Osteoblast (primary cell): ENCODE measurements around the gene RHBDF2. TPM values are rescaled to one million over a fixed set of nuclear protein-coding genes. Genes with fewer than 3 reads are reported as not detected.

Experiments
- DNase-seq: peaks from one replicate; pipeline ENCODE4 v3.0.0; 2011; ENCODE audit warnings: low spot score, mixed read lengths; ENCODE audit not compliant: insufficient read length; ENCODE audit errors: missing footprints
- H2AFZ ChIP-seq: 2 replicates; pipeline ENCODE4 v1.6.0; 2011; ENCODE audit warnings: mild to moderate bottlenecking, low read length
- H3K27ac ChIP-seq: 2 replicates; pipeline ENCODE4 v1.5.1; 2011; ENCODE audit warnings: mild to moderate bottlenecking, low read depth, low read length, moderate library complexity
- H3K27me3 ChIP-seq: 2 replicates; pipeline ENCODE4 v1.6.0; 2012; ENCODE audit warnings: mild to moderate bottlenecking, control low read depth, inconsistent platforms, low read length, moderate library complexity; ENCODE audit not compliant: insufficient read depth
- H3K36me3 ChIP-seq: 2 replicates; pipeline ENCODE4 v1.5.1; 2011; ENCODE audit warnings: mild to moderate bottlenecking, low read length, control low read depth, moderate library complexity; ENCODE audit not compliant: insufficient read depth
- H3K4me1 ChIP-seq: 2 replicates; pipeline ENCODE4 v1.5.1; 2011; ENCODE audit warnings: mild to moderate bottlenecking, low read length, control low read depth, moderate library complexity; ENCODE audit not compliant: insufficient read depth
- H3K4me2 ChIP-seq: 2 replicates; pipeline ENCODE4 v1.6.0; 2011; ENCODE audit warnings: mild to moderate bottlenecking, low read length; ENCODE audit not compliant: insufficient read depth
- H3K4me3 ChIP-seq: fragments of 200-600 bp; sonication (generic); 3 replicates; pipeline ENCODE4 v1.5.1; 2012; ENCODE audit warnings: mild to moderate bottlenecking, low read length, inconsistent platforms; ENCODE audit not compliant: insufficient read depth
- H3K79me2 ChIP-seq: 2 replicates; pipeline ENCODE4 v1.6.0; 2012; ENCODE audit warnings: mild to moderate bottlenecking, low read length, control low read depth, inconsistent platforms; ENCODE audit not compliant: insufficient read depth
- H3K9me3 ChIP-seq: 2 replicates; pipeline ENCODE4 v1.5.1; 2011; ENCODE audit warnings: low read depth, low read length, control low read depth
- H4K20me1 ChIP-seq: 2 replicates; pipeline ENCODE4 v1.6.0; 2012; ENCODE audit warnings: mild to moderate bottlenecking, low read length, control low read depth; ENCODE audit not compliant: insufficient read depth
- CTCF ChIP-seq: IDR thresholded peaks from 2 replicates; pipeline ENCODE4 v1.5.1; 2011; ENCODE audit warnings: mild to moderate bottlenecking, low read depth, low read length, moderate library complexity; ENCODE audit errors: extremely low read depth
- total RNA-seq: library from RNA; depleted of rRNA; stranded (reverse); fragments of >200 nt; gene quantifications from 2 replicates; pipeline ENCODE4 v1.2.3, GENCODE V29; 2012

RHBDF2 gene
- total RNA-seq, 1 donor = 8.3 TPM

- H3K27me3 ChIP-seq = no peaks in the 10 kb centered on the region
- no peak overlapping the region for H2AFZ ChIP-seq
- H3K79me2 ChIP-seq = peaks cover 87% of the 10 kb centered on the region
- no peaks in the 10 kb centered on the region for H3K9me3 ChIP-seq
- H3K4me2 ChIP-seq = peak overlapping the region; percentile 67
- no peak for DNase-seq
- no peak for TF ChIP-seq CTCF
- H3K27ac ChIP-seq = peak overlapping the region; percentile 82
- no peaks in the 10 kb centered on the region for H3K36me3 ChIP-seq
- H3K4me3 ChIP-seq = no peak overlapping the region
- peaks cover 64% of the 10 kb centered on the region for H3K4me1 ChIP-seq
- H4K20me1 ChIP-seq = peaks cover 52% of the 10 kb centered on the region
Observed at GRCh38 chr17:76444518-76445311, 56.5 kb downstream of the RHBDF2 start.

GRCh38 chr17:76442341-76443338 lies 58.6 kb downstream of the RHBDF2 start:
- no peak for DNase-seq
- TF ChIP-seq CTCF = no peak
- Histone ChIP-seq H3K36me3 (no peaks in the 10 kb centered on the region), H3K27me3 (no peaks in the 10 kb centered on the region), H3K4me1 (peaks cover 46% of the 10 kb centered on the region), H3K79me2 (peaks cover 89% of the 10 kb centered on the region), H3K9me3 (no peaks in the 10 kb centered on the region), H2AFZ (no peak overlapping the region), H3K4me3 (no peak overlapping the region), H3K27ac (peak overlapping the region; percentile 46), H4K20me1 (peaks cover 57% of the 10 kb centered on the region), H3K4me2 (no peak overlapping the region)

GRCh38 chr17:76441686-76442340 lies 59.4 kb downstream of the RHBDF2 start:
- Histone ChIP-seq H3K4me1 (peaks cover 38% of the 10 kb centered on the region), H3K9me3 (no peaks in the 10 kb centered on the region), H4K20me1 (peaks cover 50% of the 10 kb centered on the region), H3K27me3 (no peaks in the 10 kb centered on the region), H3K27ac (peak overlapping the region; percentile 46), H3K4me2 (no peak overlapping the region), H3K4me3 (no peak overlapping the region), H3K36me3 (no peaks in the 10 kb centered on the region), H3K79me2 (peaks cover 89% of the 10 kb centered on the region), H2AFZ (no peak overlapping the region)
- DNase-seq = no peak
- TF ChIP-seq CTCF = no peak
